Colonic mucosa (tissue), 4 donors: ENCODE data around the gene CLEC3A. TPM values are rescaled to one million over a fixed set of nuclear protein-coding genes. Genes with fewer than 3 reads are reported as not detected.
A peak's percentile ranks its signal among the peaks of the same experiment; 100 is the strongest.

ENCODE experiments used
- DNase-seq: peaks from one replicate; pipeline ENCODE4 v3.0.0-alpha.2; 2020
- H3K27ac ChIP-seq: fragments of 200-600 bp; one replicate; pipeline ENCODE4 v1.8.0; 2021
- H3K27me3 ChIP-seq: fragments of 200-600 bp; one replicate; pipeline ENCODE4 v1.8.0; 2021
- H3K36me3 ChIP-seq: fragments of 200-600 bp; one replicate; pipeline ENCODE4 v1.8.0; 2021
- H3K4me1 ChIP-seq: fragments of 200-600 bp; one replicate; pipeline ENCODE4 v1.8.0; 2021; ENCODE audit warnings: mild to moderate bottlenecking
- H3K4me3 ChIP-seq: fragments of 200-600 bp; one replicate; pipeline ENCODE4 v1.8.0; 2021
- H3K9ac ChIP-seq, 2 donors: one replicate each; pipeline ENCODE4 v1.7.0; 2013; ENCODE audit warnings: control low read depth in 2 of 2, low read depth in 2 of 2, low read length in 2 of 2
- H3K9me3 ChIP-seq: fragments of 200-600 bp; one replicate; pipeline ENCODE4 v1.8.0; 2021
- intact Hi-C: fragments of 100-400 bp; cut with DNase I; formaldehyde crosslinking; loops from one replicate; pipeline ENCODE4 v1.14.1; 2022
- total RNA-seq, 2 donors: library from RNA; stranded (reverse); fragmentation: NEBNext Ultra II Directional in 1 of 2; extraction: Animal tissue kit (Norgen Biotek cat#: 25700) in 1 of 2; gene quantifications; one replicate each; pipeline ENCODE4 v1.2.1, GENCODE V29; 2021
- TF ChIP-seq, protein P1 (sequence below): fragments of 200-600 bp; IDR thresholded peaks from one replicate; pipeline ENCODE4 v1.8.0; 2022; ENCODE audit warnings: antibody characterized with exemption, mild to moderate bottlenecking
- donor health status: healthy.
- donor health status: DM: no; HTN: no; CAD: no.
- donor health status: DM: no; HTN: no; CAD: no.

Gene CLEC3A
- total RNA-seq, 2 donors from 2014 or later: not detected

- Histone ChIP-seq H3K9ac (no peak overlapping the region), H3K27me3 (no peaks in the 10 kb centered on the region), H3K27ac (peak overlapping the region; percentile 55), H3K4me1 (no peaks in the 10 kb centered on the region), H3K36me3 (no peaks in the 10 kb centered on the region), H3K4me3 (no peak overlapping the region), H3K9me3 (no peaks in the 10 kb centered on the region)
- TF ChIP-seq, protein P1, sequence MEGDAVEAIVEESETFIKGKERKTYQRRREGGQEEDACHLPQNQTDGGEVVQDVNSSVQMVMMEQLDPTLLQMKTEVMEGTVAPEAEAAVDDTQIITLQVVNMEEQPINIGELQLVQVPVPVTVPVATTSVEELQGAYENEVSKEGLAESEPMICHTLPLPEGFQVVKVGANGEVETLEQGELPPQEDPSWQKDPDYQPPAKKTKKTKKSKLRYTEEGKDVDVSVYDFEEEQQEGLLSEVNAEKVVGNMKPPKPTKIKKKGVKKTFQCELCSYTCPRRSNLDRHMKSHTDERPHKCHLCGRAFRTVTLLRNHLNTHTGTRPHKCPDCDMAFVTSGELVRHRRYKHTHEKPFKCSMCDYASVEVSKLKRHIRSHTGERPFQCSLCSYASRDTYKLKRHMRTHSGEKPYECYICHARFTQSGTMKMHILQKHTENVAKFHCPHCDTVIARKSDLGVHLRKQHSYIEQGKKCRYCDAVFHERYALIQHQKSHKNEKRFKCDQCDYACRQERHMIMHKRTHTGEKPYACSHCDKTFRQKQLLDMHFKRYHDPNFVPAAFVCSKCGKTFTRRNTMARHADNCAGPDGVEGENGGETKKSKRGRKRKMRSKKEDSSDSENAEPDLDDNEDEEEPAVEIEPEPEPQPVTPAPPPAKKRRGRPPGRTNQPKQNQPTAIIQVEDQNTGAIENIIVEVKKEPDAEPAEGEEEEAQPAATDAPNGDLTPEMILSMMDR: no peak
- peak; percentile 23 for DNase-seq
- intact Hi-C loops: no loop called here
These were observed 29.0 kb upstream of the CLEC3A start for GRCh38 chr16:77993111-77993985.

DNA sequence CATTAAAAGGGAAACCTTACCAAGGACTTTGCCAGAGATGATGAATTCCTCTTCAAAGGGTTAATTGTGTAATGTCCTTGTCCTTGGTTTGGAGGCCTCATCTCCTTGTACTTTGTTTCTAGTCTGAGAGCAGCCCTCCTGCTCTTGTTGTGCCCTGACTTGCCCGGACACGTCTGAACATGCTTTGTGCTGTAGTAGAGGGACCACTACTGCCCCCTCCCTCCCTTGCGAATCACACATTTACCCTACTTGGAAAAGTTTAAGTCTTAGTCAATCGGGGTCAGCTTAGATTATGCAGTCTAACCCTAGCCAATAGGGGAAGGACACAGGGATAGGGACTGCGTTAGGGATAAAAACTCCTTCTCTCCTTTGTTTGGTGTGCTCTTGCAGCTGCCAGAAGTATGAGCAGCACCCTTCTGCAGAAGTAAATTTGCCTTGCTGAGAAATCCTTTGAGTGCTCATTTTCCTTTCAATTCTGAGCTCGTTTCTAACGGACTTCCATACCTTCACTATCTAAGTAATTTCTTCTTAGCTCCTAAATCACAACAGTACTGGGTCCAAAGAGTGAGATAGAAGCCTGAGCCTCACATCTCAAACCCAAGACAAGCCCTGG, 26.4 kb upstream of the CLEC3A start:
- Histone ChIP-seq H3K9ac (no peak overlapping the region), H3K27me3 (no peaks in the 10 kb centered on the region), H3K9me3 (no peaks in the 10 kb centered on the region), H3K27ac (no peak overlapping the region), H3K4me3 (no peak overlapping the region), H3K4me1 (no peaks in the 10 kb centered on the region), H3K36me3 (no peaks in the 10 kb centered on the region)
- DNase-seq: no peak
- intact Hi-C loops: no loop called here
- TF ChIP-seq, protein P1: no peak

GRCh38 chr16:77998350-77999023, 23.9 kb upstream of the CLEC3A start:
- TF ChIP-seq, protein P1: no peak
- no peaks in the 10 kb centered on the region for H3K36me3 ChIP-seq
- H3K27ac ChIP-seq: no peak overlapping the region
- intact Hi-C loops: no loop called here
- H3K27me3 ChIP-seq: no peaks in the 10 kb centered on the region
- no peak overlapping the region for H3K9ac ChIP-seq
- no peaks in the 10 kb centered on the region for H3K4me1 ChIP-seq
- no peak for DNase-seq
- no peaks in the 10 kb centered on the region for H3K9me3 ChIP-seq
- H3K4me3 ChIP-seq: no peak overlapping the region

- Histone ChIP-seq H3K9ac (no peak overlapping the region), H3K27ac (no peak overlapping the region), H3K27me3 (no peaks in the 10 kb centered on the region), H3K4me3 (no peak overlapping the region), H3K36me3 (no peaks in the 10 kb centered on the region), H3K4me1 (no peaks in the 10 kb centered on the region), H3K9me3 (no peaks in the 10 kb centered on the region)
- TF ChIP-seq, protein P1: no peak
- intact Hi-C loops: no loop called here
- no peak for DNase-seq
These were observed 20.8 kb upstream of the CLEC3A start for GRCh38 chr16:78001451-78002025.

- H3K9ac ChIP-seq: no peak overlapping the region
- no peaks in the 10 kb centered on the region for H3K4me1 ChIP-seq
- no peak overlapping the region for H3K4me3 ChIP-seq
- DNase-seq: peak; percentile 87
- no peaks in the 10 kb centered on the region for H3K9me3 ChIP-seq
- intact Hi-C loops: no loop called here
- H3K27ac ChIP-seq: no peak overlapping the region
- TF ChIP-seq, protein P1: peak; percentile 77
- no peaks in the 10 kb centered on the region for H3K27me3 ChIP-seq
- no peaks in the 10 kb centered on the region for H3K36me3 ChIP-seq
These were observed 19.3 kb upstream of the CLEC3A start for GRCh38 chr16:78002915-78003538.
